ENCODE data around the gene CCNH. TPM values are rescaled to one million over a fixed set of nuclear protein-coding genes. Genes with fewer than 3 reads are reported as not detected.
A peak's percentile ranks its signal among the peaks of the same experiment; 100 is the strongest.

The CCNH gene
- total and polyA plus RNA-seq, 9 of the 15 experiments (the other 6 are each of a cell fraction or from before 2014, with no cell fraction given), result 100 to 213 (median 150) TPM

DNA sequence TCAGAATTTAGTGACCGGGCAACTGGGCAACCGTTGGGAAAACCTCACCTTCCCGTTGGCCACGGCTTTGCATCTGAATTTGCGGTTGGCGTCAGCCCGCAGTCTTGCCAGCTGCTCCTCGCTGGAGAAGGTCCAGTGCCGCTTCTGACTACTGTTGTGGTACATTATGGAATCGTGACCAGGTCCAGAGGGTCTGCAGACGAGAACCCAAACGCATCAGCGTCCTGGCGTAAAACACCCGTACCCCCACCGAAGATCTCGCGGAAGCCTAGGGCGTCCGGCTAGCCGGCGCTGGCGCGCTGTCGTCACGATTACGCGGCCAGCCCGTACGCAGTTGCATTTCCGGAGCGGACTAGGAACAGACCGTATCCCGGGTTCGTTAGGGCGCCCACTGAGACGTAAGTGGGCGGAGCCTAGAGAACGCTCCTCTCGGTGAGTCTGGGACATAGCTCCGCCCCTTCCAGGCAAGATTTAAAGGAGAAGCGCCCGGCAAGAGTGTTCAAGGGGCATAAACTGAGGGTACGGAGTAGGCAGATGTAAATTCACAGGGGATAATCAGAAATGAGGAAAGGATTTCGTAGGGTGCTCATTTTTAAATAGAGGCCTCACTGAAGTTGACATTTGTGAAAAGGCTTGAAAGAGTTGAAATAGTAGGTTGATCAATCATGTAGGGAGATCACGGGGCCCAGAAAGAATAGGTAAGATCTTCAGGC lies at the start of gene CCNH (continued):
- TF ChIP-seq, protein P1, sequence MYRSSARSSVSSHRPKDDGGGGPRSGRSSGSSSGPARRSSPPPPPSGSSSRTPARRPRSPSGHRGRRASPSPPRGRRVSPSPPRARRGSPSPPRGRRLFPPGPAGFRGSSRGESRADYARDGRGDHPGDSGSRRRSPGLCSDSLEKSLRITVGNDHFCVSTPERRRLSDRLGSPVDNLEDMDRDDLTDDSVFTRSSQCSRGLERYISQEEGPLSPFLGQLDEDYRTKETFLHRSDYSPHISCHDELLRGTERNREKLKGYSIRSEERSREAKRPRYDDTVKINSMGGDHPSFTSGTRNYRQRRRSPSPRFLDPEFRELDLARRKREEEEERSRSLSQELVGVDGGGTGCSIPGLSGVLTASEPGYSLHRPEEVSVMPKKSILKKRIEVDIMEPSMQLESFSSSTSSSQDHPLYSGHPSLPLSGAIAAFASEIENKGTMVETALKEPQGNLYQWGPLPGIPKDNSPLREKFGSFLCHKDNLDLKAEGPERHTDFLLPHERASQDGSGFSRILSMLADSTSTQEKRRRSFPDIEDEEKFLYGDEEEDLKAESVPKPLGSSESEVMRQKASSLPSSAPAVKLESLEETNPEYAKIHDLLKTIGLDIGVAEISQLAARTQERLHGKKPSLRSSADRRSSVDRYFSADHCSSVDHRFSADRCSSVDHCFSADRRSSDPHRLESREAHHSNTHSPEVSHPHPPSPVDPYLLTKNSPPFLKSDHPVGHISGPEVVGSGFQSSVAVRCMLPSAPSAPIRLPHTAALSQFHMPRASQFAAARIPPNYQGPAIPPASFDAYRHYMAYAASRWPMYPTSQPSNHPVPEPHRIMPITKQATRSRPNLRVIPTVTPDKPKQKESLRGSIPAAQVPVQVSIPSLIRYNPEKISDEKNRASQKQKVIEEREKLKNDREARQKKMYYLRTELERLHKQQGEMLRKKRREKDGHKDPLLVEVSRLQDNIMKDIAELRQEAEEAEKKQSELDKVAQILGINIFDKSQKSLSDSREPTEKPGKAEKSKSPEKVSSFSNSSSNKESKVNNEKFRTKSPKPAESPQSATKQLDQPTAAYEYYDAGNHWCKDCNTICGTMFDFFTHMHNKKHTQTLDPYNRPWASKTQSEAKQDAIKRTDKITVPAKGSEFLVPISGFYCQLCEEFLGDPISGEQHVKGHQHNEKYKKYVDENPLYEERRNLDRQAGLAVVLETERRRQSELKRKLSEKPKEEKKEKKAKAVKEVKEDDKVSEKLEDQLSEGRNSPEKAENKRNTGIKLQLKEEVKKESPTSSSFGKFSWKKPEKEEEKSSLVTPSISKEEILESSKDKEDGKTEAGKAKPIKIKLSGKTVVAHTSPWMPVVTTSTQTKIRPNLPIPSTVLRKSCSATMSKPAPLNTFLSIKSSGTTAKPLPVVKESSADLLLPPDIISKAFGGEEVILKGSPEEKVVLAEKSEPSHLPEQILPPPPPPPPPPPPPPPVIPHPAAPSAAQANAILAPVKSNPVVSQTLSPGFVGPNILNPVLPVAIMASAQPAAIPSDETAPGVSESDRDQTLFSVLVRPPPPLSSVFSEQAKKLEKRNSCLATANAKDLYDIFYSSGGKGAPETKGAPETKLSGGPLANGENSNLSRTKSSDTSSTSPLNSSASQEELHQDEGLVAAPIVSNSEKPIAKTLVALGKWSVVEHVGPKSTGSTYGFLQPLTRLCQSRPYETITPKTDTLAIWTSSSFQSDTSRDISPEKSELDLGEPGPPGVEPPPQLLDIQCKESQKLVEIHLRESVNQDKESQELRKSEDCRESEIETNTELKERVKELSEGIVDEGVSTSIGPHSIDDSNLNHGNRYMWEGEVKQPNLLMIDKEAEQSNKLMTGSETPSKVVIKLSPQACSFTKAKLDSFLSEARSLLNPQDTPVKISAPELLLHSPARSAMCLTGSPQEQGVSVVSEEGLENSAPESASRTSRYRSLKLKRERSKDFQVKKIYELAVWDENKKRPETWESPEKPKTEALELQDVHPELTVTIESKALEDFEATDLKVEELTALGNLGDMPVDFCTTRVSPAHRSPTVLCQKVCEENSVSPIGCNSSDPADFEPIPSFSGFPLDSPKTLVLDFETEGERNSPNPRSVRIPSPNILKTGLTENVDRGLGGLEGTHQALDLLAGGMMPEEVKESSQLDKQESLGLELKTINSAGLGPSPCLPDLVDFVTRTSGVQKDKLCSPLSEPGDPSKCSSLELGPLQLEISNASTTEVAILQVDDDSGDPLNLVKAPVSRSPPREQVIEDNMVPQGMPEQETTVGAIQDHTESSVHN (IDR thresholded peaks at IDR 0.05; ENCODE audit: borderline replicate concordance in 1 of 2, low read depth in 1 of 2), result no peak
- TF ChIP-seq, protein P2, sequence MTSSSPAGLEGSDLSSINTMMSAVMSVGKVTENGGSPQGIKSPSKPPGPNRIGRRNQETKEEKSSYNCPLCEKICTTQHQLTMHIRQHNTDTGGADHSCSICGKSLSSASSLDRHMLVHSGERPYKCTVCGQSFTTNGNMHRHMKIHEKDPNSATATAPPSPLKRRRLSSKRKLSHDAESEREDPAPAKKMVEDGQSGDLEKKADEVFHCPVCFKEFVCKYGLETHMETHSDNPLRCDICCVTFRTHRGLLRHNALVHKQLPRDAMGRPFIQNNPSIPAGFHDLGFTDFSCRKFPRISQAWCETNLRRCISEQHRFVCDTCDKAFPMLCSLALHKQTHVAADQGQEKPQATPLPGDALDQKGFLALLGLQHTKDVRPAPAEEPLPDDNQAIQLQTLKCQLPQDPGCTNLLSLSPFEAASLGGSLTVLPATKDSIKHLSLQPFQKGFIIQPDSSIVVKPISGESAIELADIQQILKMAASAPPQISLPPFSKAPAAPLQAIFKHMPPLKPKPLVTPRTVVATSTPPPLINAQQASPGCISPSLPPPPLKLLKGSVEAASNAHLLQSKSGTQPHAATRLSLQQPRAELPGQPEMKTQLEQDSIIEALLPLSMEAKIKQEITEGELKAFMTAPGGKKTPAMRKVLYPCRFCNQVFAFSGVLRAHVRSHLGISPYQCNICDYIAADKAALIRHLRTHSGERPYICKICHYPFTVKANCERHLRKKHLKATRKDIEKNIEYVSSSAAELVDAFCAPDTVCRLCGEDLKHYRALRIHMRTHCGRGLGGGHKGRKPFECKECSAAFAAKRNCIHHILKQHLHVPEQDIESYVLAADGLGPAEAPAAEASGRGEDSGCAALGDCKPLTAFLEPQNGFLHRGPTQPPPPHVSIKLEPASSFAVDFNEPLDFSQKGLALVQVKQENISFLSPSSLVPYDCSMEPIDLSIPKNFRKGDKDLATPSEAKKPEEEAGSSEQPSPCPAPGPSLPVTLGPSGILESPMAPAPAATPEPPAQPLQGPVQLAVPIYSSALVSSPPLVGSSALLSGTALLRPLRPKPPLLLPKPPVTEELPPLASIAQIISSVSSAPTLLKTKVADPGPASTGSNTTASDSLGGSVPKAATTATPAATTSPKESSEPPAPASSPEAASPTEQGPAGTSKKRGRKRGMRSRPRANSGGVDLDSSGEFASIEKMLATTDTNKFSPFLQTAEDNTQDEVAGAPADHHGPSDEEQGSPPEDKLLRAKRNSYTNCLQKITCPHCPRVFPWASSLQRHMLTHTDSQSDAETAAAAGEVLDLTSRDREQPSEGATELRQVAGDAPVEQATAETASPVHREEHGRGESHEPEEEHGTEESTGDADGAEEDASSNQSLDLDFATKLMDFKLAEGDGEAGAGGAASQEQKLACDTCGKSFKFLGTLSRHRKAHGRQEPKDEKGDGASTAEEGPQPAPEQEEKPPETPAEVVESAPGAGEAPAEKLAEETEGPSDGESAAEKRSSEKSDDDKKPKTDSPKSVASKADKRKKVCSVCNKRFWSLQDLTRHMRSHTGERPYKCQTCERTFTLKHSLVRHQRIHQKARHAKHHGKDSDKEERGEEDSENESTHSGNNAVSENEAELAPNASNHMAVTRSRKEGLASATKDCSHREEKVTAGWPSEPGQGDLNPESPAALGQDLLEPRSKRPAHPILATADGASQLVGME (CRISPR knock-in tag; IDR thresholded peaks at IDR 0.05), result no peak
- TF ChIP-seq, protein P3, sequence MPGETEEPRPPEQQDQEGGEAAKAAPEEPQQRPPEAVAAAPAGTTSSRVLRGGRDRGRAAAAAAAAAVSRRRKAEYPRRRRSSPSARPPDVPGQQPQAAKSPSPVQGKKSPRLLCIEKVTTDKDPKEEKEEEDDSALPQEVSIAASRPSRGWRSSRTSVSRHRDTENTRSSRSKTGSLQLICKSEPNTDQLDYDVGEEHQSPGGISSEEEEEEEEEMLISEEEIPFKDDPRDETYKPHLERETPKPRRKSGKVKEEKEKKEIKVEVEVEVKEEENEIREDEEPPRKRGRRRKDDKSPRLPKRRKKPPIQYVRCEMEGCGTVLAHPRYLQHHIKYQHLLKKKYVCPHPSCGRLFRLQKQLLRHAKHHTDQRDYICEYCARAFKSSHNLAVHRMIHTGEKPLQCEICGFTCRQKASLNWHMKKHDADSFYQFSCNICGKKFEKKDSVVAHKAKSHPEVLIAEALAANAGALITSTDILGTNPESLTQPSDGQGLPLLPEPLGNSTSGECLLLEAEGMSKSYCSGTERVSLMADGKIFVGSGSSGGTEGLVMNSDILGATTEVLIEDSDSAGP (CRISPR knock-in tag; IDR thresholded peaks at IDR 0.05), result peak; percentile 96
- TF ChIP-seq, protein P4, sequence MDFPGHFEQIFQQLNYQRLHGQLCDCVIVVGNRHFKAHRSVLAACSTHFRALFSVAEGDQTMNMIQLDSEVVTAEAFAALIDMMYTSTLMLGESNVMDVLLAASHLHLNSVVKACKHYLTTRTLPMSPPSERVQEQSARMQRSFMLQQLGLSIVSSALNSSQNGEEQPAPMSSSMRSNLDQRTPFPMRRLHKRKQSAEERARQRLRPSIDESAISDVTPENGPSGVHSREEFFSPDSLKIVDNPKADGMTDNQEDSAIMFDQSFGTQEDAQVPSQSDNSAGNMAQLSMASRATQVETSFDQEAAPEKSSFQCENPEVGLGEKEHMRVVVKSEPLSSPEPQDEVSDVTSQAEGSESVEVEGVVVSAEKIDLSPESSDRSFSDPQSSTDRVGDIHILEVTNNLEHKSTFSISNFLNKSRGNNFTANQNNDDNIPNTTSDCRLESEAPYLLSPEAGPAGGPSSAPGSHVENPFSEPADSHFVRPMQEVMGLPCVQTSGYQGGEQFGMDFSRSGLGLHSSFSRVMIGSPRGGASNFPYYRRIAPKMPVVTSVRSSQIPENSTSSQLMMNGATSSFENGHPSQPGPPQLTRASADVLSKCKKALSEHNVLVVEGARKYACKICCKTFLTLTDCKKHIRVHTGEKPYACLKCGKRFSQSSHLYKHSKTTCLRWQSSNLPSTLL (IDR thresholded peaks at IDR 0.05), result no peak
- TF ChIP-seq CREM (IDR thresholded peaks at IDR 0.05; ENCODE audit: low read depth), result peak; percentile 99

All from K562 (cell line).